ENCODE results near the gene NTRK1.

NTRK1 gene

DNA sequence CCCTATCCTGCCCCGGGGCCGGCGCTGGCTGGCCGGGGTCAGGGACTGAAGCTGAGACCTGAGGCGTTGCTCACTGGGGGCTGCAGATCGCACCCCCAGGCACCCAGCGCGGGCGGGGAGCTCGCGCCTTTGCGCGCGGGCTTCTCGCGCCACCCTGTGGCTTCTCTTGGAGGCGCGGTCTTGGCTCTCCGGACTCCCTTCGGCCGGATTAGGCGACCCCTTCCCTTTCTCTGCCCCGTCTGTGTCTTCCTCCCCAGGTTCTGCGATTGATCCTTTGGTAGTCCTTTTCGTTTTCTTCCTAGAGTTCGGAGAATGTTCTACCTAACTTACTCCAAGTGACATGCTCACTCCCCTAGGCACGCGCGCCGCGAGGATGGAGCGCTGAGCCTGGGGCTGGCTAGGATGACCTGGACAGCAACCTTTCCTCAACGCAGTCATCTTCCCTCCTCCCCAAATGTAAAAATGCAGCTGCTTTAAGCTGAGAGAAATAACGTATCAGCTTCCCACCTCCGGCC lies 495 bp upstream of the NTRK1 start (continued):
- no peak for TF ChIP-seq ZNF354C (tag by site-specific recombination; IDR thresholded peaks at IDR 0.05; ENCODE audit: borderline replicate concordance, low read depth)
- TF ChIP-seq ZNF366 (tag by site-specific recombination; conservative IDR thresholded peaks at IDR 0.05) = peak; percentile 73
- no peak for TF ChIP-seq ZNF248 (tag by site-specific recombination; IDR thresholded peaks at IDR 0.05)
- no peak for TF ChIP-seq ZNF621 (tag by site-specific recombination; IDR thresholded peaks at IDR 0.05)
- no peak for TF ChIP-seq ZNF707 (tag by site-specific recombination; IDR thresholded peaks at IDR 0.05)
- TF ChIP-seq MYNN (tag by site-specific recombination; IDR thresholded peaks at IDR 0.05; ENCODE audit: borderline replicate concordance) = no peak
- peak; percentile 93 for TF ChIP-seq ZNF335 (tag by site-specific recombination; conservative IDR thresholded peaks at IDR 0.05)
- TF ChIP-seq ZBTB20 (tag by site-specific recombination; IDR thresholded peaks at IDR 0.05) = peak; percentile 51; the same call in 1 of the 2 replicates
- TF ChIP-seq, protein P1, sequence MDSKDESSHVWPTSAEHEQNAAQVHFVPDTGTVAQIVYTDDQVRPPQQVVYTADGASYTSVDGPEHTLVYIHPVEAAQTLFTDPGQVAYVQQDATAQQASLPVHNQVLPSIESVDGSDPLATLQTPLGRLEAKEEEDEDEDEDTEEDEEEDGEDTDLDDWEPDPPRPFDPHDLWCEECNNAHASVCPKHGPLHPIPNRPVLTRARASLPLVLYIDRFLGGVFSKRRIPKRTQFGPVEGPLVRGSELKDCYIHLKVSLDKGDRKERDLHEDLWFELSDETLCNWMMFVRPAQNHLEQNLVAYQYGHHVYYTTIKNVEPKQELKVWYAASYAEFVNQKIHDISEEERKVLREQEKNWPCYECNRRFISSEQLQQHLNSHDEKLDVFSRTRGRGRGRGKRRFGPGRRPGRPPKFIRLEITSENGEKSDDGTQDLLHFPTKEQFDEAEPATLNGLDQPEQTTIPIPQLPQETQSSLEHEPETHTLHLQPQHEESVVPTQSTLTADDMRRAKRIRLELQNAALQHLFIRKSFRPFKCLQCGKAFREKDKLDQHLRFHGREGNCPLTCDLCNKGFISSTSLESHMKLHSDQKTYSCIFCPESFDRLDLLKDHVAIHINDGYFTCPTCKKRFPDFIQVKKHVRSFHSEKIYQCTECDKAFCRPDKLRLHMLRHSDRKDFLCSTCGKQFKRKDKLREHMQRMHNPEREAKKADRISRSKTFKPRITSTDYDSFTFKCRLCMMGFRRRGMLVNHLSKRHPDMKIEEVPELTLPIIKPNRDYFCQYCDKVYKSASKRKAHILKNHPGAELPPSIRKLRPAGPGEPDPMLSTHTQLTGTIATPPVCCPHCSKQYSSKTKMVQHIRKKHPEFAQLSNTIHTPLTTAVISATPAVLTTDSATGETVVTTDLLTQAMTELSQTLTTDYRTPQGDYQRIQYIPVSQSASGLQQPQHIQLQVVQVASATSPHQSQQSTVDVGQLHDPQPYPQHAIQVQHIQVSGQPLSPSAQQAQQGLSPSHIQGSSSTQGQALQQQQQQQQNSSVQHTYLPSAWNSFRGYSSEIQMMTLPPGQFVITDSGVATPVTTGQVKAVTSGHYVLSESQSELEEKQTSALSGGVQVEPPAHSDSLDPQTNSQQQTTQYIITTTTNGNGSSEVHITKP (tag by site-specific recombination; IDR thresholded peaks at IDR 0.05) = peak; percentile 36; the same call in 1 of the 2 replicates
- TF ChIP-seq ZNF324 (tag by site-specific recombination; IDR thresholded peaks at IDR 0.05) = 0 out of 2 replicates have a peak, but pooled peaks have one; percentile 35
- 0 out of 2 replicates have a peak, but pooled peaks have one; percentile 13 for TF ChIP-seq ZIC2 (tag by site-specific recombination; IDR thresholded peaks at IDR 0.05)
- TF ChIP-seq, protein P2, sequence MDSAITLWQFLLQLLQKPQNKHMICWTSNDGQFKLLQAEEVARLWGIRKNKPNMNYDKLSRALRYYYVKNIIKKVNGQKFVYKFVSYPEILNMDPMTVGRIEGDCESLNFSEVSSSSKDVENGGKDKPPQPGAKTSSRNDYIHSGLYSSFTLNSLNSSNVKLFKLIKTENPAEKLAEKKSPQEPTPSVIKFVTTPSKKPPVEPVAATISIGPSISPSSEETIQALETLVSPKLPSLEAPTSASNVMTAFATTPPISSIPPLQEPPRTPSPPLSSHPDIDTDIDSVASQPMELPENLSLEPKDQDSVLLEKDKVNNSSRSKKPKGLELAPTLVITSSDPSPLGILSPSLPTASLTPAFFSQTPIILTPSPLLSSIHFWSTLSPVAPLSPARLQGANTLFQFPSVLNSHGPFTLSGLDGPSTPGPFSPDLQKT (IDR thresholded peaks at IDR 0.05; ENCODE audit: borderline replicate concordance, low read depth, low read length) = no peak
- TF ChIP-seq, protein P3, sequence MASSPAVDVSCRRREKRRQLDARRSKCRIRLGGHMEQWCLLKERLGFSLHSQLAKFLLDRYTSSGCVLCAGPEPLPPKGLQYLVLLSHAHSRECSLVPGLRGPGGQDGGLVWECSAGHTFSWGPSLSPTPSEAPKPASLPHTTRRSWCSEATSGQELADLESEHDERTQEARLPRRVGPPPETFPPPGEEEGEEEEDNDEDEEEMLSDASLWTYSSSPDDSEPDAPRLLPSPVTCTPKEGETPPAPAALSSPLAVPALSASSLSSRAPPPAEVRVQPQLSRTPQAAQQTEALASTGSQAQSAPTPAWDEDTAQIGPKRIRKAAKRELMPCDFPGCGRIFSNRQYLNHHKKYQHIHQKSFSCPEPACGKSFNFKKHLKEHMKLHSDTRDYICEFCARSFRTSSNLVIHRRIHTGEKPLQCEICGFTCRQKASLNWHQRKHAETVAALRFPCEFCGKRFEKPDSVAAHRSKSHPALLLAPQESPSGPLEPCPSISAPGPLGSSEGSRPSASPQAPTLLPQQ (tag by site-specific recombination; IDR thresholded peaks at IDR 0.05) = no peak
- TF ChIP-seq GLI4 (tag by site-specific recombination; IDR thresholded peaks at IDR 0.05) = no peak
- TF ChIP-seq ZNF654 (tag by site-specific recombination; IDR thresholded peaks at IDR 0.05; ENCODE audit: low read depth) = peak; percentile 79

DNA sequence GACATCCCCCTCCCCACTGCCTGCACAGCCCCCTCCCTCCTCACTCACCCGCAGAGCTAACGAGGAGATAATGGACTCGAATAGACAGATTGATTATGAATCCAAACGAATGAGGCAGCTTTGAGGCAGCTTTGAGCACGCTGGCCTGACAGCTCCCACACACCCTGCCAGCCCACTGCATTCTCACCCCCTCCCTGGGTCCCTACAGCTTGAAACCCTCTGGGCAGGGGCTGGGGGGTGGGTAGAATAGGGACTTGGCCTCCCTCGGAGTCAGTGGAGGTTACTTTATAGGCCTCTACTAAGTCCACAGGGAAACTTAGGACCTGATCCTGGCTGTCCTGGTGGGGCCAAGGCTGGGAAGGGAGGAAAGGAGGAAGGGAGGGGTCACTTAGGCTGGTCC lies 1.9 kb downstream of the NTRK1 start:
- ChIA-PET CTCF (interaction anchor here (3.2 to 7.6 kb wide), 7 partner anchors 8 to 173 kb away, joined by 22 to 129 read pairs (median 80); partner anchors contain the start of genes ISG20L2 and METTL25B), POLR2A (interaction anchor here (1.4 kb wide), 1 partner anchor 134 kb away, joined by 3 read pairs; the partner anchor contains the start of genes ISG20L2 and METTL25B)
- no peak for TF ChIP-seq ZNF610 (tag by site-specific recombination; IDR thresholded peaks at IDR 0.05; ENCODE audit: borderline replicate concordance)
- no peak for TF ChIP-seq ZBTB1 (tag by site-specific recombination; IDR thresholded peaks at IDR 0.05)
- TF ChIP-seq EGR2 (tag by site-specific recombination; IDR thresholded peaks at IDR 0.05; ENCODE audit: low read depth) = peak; percentile 56
- peak; percentile 30; the same call in 1 of the 2 replicates for TF ChIP-seq GLIS1 (tag by site-specific recombination; IDR thresholded peaks at IDR 0.05)
- TF ChIP-seq, protein P4, sequence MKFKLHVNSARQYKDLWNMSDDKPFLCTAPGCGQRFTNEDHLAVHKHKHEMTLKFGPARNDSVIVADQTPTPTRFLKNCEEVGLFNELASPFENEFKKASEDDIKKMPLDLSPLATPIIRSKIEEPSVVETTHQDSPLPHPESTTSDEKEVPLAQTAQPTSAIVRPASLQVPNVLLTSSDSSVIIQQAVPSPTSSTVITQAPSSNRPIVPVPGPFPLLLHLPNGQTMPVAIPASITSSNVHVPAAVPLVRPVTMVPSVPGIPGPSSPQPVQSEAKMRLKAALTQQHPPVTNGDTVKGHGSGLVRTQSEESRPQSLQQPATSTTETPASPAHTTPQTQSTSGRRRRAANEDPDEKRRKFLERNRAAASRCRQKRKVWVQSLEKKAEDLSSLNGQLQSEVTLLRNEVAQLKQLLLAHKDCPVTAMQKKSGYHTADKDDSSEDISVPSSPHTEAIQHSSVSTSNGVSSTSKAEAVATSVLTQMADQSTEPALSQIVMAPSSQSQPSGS (tag by site-specific recombination; IDR thresholded peaks at IDR 0.05; ENCODE audit: low read depth) = no peak
- TF ChIP-seq ZBTB7A (tag by site-specific recombination; IDR thresholded peaks at IDR 0.05; ENCODE audit: low read depth) = no peak
- no peak for TF ChIP-seq ZFP41 (tag by site-specific recombination; IDR thresholded peaks at IDR 0.05; ENCODE audit: borderline replicate concordance)
- peak; percentile 42; the same call in 1 of the 2 replicates for TF ChIP-seq ZFHX2 (tag by site-specific recombination; conservative IDR thresholded peaks at IDR 0.05)
- no peak for TF ChIP-seq HOXA7 (CRISPR knock-in tag; IDR thresholded peaks at IDR 0.05; ENCODE audit: borderline replicate concordance)
- Histone ChIP-seq H3K4me1 (ENCODE audit: control insufficient read depth, insufficient read depth, low read length) (peaks cover 2% of the 10 kb centered on the region; the same call in 1 of the 2 replicates), H3K27ac (ENCODE audit: extremely low read depth, low read depth, low read length) (no peak overlapping the region), H3K36me3 (ENCODE audit: control insufficient read depth in 2 of 2, insufficient read depth in 1 of 2, low read length in 2 of 2) (no peaks in the 10 kb centered on the region), H3K4me3 (ENCODE audit: low read depth, low read length) (no peak overlapping the region), H3K9me3 (ENCODE audit: control insufficient read depth, insufficient read depth, low read depth, low read length) (no peaks in the 10 kb centered on the region)

Data from HEK293 (cell line).